Testis (tissue), 2 donors: ENCODE measurements around the gene ITGA8.

ENCODE experiments used
- CTCF ChIP-seq, 3 experiments: fragments of 450-650 bp in 2 of 3; fragments of 200-600 bp in 1 of 3; sonication (generic) in 1 of 3; IDR thresholded peaks; one replicate each; pipeline ENCODE4 v1.5.1; 2016 to 2019; ENCODE audit warnings: antibody characterized with exemption in 3 of 3, mild to moderate bottlenecking in 2 of 3, moderate library complexity in 1 of 3
- POLR2A ChIP-seq: fragments of 450-650 bp; IDR thresholded peaks from one replicate; pipeline ENCODE4 v1.6.1; 2017; ENCODE audit warnings: antibody characterized with exemption, mild to moderate bottlenecking, moderate library complexity

- TF ChIP-seq CTCF (IDR thresholded peaks at IDR 0.05) (no peak), POLR2A (no peak)
Measured at GRCh38 chr10:15700078-15700674, 19.5 kb downstream of the ITGA8 start.
